Hypothalamus (tissue), 51 donors: ENCODE results near the gene GGCX.
"Not testable (repeated sequence)": the region's sequence is repeated elsewhere in the genome, so short reads cannot be mapped to it uniquely, and the experiment has no call there.

Experiments used
- DNase-seq, 51 donors: peaks; one replicate each; lab custom pipeline; 2025; lab: John Stamatoyannopoulos, UW

The GGCX gene

DNA sequence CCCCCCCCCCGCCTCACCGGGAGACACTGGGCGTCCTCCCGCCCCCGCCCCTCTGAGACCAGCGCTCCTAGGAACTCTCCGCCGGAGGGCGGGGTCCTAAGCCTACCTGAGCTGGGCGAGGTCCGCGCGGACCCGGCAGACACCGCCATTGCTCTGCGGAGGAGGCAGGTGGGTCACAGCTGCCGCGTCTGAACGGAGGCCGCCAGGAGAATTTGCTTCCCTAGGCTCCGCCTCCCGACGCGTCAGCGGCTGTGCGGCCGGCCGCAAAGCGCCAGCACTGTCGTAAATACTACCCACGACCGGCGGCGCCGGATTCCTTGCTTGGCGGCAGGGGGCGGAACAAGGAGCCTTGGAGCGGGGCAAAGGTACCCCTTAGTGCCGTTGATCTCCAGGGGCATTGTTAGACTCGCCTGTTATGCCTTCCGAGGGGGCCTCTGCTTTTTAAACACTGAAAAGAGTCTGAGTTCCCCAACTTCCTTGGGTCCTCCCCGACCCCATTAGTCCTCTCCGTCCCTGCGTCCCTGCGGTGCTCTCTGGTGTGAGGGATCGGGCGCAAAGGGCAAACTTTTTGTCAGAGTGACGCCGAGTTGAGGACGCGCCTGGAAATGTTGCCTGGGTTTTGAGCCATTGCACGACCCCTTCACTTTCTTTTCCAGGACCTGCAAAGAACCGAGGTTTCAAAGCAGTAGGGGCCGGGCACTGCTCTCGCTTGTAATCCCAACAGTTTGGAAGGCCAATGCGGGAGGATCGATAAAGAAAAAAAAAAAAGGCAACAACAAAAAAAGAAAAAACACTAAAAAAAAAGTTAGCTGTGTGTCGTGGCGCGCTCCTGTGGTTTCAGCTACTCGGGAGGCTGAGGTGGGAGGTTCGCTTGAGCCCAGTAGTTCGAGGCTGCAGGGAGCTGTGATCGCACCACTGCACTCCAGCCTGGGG, at the start of gene GGCX:
Gene GGCX (minus strand): TSS at position 214 of the 933 bp plus-strand sequence. CDS start 65 bp downstream, at position 149.
- DNase-seq, result peak; percentile 50 to 96 (median 89)

DNA sequence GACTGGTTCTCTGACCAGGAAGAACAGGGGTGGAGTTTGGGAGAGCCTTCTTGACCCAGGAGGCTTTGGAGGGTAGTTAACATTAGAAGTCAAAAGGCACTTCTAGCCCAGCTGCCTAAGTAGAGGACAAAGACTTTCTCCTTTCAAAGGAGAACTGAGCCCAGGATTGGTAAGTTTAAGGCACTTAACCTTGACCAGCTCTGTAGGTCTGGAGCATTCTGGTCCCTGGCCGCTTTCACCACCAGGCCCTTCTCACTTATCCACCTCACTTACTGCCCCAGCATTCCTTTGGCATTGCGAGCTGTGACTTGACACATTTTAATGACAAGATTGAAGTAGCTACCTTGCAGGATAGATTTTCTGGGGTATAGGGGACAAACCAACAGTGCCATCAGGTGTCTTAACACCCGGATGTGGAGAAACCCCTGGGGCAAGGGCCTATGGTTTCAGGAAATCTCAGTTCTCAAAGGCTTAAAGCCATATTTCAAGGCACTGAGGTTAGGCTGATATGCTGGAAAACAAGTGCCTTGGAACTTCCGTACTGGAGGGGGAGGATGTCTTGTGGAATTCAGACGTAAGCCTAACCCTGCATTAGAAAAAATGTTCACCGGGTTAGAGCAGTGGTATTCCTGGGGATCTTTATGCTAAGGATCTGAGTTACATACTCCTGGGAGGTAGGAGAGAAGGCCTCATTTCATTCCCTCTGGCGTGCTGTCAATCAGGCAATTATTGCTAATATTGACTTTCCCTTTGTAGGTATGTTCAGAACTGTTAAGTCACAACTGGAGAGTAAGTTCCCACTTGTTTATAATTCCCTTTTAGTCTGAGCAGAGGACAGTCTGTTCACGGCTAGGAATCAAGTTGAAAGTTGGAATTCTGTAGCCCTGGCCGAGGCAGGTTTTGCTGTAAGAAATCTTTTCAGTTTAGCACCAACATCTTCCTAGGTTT, 46.2 kb upstream of the GGCX start:
- no peak for DNase-seq

DNA sequence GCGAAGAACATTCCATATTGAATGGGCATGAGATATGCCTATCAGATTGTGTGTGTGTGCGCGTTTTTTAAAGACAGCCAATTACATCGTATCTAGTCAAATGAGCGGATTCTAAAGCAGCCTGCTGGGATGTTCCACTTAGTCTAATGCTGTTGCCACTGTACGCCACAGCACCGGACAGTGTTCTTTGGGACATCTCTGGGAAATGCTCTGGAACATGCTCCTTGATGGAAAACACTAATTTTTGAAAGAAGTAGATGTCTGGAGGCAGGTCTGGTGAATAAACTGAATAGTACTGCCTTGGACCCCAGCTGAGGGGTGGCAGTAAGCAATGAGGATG, 44.8 kb upstream of the GGCX start:
- DNase-seq, result no peak

- DNase-seq, result peak in 2 of 51 donors; percentile 9 to 12
Observed at GRCh38 chr2:85605406-85606115, 44.3 kb upstream of the GGCX start.

DNA sequence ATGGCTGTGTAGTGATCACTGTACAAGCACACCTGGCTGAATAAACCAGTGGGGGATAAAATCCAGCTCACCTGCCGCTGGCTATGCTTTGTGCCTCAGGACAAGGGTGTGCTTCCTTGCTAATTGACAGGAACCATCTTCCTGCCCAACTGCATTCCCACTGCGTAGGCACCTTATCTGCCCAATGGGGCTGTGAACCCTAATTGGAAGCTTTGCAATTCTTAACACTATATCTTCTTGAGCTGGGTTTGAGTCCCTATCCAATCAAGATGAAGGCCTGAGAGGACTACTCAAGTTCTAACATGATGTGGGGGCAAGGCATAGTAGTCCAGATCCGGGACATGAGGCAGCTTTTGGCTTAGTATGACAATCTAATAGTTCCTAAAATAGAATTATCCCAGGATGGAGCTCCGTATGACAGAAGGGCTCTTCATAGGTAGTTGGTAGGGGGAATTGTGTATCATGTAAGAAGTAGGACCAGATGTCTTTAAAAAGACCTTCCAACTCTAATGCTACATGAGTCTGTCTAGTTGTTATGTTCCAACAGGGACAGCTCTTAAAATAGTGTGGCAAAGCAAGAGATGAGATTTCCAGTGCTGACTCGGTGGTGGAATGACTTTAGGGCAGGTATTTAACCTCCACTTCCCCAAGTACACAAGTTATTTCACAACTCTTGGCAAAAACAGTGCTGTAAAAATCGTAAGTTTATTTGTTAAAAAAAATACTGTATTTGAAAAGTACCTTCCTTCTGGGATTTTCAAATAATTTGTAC, 43.5 kb upstream of the GGCX start:
- no peak for DNase-seq

DNA sequence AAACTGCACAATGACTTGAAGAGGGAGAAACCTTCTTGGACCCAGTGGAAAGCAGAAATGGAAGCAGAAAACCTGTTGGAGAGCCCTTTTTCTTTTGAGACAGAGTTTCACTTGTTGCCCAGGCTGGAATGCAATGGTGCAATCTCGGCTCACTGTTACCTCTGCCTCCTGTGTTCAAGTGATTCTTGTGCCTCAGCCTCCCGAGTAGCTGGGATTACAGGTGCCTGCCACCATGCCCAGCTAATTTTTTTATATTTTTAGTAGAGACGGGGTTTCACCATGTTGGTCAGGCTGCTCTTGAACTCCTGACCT, 42.8 kb upstream of the GGCX start:
- not testable (repeated sequence) for DNase-seq

GRCh38 chr2:85602476-85603234, 41.4 kb upstream of the GGCX start, which contains the start of gene TMEM150A:
Gene TMEM150A, minus strand, starts transcription at chr2:85602698. Its CDS starts 750 bp downstream, at chr2:85601948.
- peak; percentile 48 to 98 (median 89) for DNase-seq

DNA sequence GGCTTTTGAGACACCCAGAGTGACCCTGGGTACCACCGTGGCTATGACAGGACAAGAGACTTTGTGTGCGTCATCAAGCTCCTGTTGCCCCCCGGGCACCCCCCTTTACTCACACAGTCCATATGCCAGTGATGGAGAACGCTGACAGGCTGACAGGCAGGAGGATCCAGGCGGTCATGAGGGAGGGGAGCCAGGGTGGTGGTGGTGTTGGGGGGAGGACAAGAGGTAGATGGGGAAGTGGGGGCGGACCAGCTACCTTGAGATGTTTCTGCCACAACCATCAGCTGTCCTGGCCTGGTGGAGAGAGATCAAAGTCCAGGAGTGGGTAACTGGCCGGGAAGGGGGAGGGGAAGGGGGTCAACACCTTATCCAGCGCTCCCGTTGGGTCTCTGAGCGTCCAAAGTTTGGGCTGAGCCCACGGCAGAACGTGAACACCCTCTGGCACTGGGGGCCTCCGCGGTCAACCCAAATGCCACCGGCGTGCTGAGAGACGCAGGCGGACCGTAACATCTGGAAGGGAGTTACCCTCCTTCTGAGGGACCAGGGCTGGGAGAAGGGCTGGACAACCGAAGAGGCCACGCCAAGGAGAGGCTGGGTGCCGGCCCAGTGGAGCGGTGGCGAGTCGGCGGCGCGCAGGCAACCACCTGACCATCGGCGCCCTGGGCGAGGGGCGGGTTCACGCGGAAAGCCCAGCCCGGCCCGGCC, 40.6 kb upstream of the GGCX start:
- peak in 36 of 51 donors; percentile 55 to 91 (median 78) for DNase-seq

GRCh38 chr2:85600951-85601770, 39.9 kb upstream of the GGCX start:
- DNase-seq, result no peak

DNA sequence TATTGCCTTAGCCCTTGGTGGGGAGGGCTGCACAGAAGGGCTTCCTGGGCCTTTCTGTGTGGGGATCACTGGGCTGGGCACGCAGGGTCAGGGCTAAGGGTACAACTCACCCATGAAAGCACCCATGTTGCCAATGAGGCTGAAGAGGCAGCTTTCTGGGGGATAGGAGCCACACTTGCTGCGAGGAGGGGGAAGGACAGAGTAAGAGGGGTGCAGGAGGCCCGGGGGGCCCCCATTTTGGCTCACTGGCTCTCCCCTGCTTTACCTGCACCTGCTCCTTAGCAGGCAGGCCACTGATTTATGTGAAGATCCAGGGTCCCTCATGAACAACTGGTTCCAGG, 38.9 kb upstream of the GGCX start:
- no peak for DNase-seq

DNA sequence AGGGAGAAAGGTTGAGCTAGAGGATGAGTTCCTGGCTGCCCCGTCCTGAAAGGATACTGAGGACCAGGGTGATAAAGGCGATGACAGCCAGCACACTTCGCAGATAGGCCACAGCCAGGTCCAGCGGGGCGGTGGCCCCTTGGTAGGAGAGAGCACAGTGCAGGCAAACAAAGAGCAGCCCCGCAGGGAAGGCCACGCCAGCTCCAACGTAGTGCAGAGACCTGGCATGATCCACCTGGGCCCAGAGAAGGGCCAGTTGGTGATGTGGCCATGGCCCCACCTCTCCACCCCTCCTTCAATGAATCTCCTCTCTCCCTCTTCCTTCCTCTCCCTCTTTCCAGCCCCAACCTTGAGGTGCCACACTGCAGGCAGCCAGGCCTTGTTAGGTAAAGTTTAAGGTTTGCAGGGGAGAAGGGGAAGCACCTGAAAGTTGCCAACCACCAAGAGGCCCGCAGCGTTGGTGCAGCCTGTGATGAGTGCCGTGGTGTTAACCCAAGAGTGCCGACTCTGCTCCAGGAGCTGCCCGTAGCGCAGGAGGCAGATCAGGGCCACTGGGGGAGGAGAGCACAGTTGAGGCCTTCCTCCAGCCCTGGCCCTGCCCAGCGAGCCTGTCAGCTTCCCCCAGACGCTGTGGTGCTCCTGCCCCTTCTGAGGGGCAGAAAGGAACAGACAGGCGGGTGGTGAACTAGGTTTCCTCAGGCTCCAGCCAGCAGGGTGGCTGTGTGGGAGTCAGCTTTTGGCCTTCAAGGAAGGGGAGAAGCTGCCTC, 38.4 kb upstream of the GGCX start:
- no peak for DNase-seq

GRCh38 chr2:85598594-85599340, 37.5 kb upstream of the GGCX start:
- no peak for DNase-seq

DNA sequence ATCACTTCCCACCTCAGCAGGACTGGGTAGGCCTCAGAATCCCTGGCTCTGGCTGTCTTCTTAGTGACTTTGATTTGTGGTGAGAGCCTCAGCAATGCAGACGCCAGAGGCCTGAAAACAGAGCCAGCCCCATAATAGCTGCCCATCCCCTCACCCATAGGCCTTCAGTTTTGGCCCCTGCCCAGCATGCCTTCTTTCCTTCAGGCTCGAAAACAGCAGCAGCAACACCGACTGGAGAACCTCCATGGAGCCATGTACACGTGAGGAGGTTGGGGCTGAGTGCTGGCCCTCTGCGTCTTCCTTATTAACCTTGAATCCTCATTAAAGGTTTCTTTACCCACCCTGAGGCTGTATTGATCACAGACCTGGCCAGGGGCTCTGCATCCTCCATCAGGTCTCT, 35.9 kb upstream of the GGCX start:
- no peak for DNase-seq

DNA sequence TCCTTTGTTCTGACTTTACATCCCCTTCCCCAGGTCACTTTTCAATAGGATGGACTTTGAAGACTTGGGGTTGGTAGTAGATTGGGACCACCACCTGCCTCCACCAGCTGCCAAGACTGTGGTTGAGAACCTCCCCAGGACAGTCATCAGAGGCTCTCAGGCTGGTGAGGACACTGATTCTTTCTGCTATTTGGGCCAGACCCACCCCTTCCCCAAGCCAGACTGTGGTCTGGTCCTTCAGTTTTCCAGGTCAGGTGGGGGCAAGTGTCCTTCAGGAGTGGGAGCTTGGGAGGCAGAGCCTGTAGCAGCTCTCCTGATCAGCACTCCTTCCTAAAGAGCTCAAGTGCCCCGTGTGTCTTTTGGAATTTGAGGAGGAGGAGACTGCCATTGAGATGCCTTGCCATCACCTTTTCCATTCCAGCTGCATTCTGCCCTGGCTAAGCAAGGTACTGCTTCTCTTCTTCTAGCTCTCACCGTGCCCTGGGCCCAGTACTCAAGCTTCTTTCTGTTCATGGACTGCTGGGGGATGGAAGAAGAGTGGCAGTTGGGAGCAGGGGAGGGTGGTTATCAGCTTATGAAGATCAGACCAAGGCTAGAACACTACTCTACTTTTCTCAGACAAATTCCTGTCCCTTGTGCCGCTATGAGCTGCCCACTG, 35.3 kb upstream of the GGCX start:
- no peak for DNase-seq

- DNase-seq, result no peak
Observed at GRCh38 chr2:85596026-85596333, 34.7 kb upstream of the GGCX start.
